ENCODE data around the gene CFD.
"Not testable (repeated sequence)": the region's sequence is repeated elsewhere in the genome, so short reads cannot be mapped to it uniquely, and the experiment has no call there.

The CFD gene

DNA sequence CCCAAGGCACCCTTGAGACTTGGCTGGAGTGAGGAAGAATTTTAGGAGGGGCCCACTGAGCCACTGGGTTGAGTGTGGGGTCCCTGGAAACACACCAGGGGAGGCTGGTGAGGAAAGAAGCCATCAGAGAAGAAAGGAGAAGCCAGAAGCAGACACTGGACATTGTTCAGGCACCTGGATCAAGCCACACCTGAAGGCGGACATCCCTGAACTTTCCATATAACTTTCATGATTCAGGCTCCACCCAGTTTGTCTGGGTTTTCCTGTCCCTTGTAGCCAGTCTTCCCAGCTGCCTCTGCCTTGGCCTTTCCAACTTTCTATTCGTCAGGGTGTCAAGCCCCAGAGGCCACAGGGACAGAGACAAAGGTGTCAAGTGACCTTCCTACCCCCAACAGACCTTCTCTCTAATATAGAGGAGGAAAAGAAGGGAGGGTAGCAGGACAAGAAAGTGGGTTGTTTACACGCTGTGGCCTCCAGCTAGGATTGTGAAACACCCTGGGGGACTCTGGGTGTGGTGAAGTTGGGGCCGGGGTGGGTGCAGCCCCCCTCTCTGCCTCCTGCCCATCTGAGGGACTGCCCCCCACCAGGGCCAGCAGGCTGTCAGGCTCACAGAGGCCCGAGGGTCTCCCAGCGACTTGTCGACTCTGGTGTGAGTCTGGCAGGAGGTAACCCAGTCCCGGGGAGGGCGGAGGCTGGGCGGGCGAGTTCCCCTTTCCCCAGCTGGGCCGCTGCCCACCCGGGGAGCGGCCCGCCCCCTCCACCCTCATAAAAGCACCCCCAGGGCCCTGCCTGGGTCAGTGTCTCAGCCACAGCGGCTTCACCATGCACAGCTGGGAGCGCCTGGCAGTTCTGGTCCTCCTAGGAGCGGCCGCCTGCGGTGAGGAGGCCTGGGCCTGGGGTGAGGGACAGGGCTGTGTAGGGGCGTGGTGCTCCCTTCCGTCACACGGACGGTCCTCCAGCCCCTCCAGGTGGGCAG lies at the start of gene CFD:
CFD (plus strand) TSS at position 797 of the 976 bp plus-strand sequence; CDS start at position 823, 26 bp downstream.
- no peak for DNase-seq

DNA sequence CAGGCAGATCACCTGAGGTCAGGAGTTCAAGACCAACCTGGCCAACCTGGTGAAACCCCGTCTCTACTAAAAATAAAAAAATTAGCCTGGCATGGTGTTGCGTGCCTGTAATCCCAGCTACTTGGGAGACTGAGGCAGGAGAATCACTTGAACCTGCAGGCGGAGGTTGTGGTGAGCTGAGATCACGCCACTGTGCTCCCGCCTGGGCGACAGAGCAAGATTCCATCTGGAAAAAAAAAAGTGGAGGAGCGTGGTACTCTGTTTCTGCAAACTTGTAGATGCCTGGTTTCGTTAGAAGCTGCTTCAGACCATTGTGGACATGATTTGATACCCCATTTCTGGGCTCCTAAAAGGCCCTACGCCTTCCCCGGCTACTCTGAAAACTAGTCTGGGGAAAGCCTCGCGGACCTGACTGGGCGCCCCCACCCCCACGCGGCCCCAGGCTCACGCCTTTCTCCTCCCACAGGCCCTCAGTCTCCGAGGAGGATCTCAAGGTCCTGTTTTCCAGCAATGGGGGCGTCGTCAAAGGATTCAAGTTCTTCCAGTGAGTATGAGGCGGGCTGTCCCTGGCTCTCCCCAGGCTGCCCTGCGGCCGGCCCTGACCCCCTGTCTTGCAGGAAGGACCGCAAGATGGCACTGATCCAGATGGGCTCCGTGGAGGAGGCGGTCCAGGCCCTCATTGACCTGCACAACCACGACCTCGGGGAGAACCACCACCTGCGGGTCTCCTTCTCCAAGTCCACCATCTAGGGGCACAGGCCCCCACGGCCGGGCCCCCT lies 49.2 kb upstream of the CFD start:
- no peak for DNase-seq

DNA sequence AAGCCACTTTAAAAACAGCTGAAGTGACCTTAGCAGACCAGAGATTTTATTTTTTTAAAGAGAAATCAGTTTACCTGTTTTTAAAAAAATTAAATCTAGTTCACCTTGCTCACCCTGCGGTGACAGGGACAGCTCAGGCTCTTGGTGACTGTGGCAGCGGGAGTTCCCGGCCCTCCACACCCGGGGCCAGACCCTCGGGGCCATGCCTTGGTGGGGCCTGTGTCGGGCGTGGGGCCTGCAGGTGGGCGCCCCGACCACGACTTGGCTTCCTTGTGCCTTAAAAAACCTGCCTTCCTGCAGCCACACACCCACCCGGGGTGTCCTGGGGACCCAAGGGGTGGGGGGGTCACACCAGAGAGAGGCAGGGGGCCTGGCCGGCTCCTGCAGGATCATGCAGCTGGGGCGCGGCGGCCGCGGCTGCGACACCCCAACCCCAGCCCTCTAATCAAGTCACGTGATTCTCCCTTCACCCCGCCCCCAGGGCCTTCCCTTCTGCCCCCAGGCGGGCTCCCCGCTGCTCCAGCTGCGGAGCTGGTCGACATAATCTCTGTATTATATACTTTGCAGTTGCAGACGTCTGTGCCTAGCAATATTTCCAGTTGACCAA lies 48.5 kb upstream of the CFD start:
- DNase-seq: no peak

DNA sequence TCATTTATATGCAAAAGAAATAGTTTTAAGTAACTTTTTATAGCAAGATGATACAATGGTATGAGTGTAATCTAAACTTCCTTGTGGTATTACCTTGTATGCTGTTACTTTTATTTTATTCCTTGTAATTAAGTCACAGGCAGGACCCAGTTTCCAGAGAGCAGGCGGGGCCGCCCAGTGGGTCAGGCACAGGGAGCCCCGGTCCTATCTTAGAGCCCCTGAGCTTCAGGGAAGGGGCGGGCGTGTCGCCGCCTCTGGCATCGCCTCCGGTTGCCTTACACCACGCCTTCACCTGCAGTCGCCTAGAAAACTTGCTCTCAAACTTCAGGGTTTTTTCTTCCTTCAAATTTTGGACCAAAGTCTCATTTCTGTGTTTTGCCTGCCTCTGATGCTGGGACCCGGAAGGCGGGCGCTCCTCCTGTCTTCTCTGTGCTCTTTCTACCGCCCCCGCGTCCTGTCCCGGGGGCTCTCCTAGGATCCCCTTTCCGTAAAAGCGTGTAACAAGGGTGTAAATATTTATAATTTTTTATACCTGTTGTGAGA lies 47.9 kb upstream of the CFD start:
- DNase-seq: no peak

DNA sequence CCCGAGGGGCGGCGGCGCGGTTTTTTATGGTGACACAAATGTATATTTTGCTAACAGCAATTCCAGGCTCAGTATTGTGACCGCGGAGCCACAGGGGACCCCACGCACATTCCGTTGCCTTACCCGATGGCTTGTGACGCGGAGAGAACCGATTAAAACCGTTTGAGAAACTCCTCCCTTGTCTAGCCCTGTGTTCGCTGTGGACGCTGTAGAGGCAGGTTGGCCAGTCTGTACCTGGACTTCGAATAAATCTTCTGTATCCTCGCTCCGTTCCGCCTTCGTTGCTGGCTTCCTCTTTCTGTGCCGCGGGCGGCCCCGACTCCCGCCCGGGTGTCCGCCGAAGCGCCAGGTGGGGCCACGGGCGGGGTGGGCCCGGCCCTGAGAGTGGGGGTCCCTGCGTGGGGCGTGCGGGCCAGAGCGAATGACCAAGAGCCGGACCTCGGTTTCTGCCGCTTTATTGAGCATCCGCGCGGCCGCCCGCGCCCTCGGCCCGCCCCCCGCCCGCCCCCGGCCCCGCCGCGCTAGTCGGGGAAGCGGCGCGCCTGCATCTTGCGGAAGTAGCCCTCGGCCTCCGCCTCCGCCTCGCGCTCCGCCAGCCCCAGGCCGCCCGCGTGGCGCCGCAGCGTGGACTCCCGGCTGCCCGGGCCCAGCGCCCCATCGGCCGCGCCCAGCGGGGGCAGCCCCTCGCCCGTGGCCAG lies 47.3 kb upstream of the CFD start:
- DNase-seq: no peak

DNA sequence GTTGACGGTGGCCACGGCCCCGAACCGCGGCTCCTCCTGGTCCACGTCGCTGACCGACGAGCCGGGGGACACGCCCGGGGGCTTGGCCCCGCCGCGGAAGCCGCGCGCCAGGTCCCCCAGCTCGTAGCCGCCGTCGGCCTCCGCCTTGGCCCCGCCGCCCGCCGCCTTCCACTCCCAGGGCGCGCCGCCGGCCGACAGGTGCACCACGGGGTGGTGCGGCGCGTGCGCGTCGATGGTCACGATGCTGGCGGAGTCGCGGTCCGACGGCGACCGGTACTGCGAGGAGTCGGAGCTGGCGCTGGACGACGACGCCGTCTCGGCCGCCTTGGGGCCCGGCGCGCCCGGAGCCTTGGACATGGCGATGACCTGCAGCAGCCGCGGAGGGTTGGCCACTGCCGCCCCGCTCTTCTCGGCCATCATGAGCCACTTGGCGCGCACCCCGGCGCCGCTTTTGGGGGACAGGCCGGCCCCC lies 46.7 kb upstream of the CFD start:
- no peak for DNase-seq

DNA sequence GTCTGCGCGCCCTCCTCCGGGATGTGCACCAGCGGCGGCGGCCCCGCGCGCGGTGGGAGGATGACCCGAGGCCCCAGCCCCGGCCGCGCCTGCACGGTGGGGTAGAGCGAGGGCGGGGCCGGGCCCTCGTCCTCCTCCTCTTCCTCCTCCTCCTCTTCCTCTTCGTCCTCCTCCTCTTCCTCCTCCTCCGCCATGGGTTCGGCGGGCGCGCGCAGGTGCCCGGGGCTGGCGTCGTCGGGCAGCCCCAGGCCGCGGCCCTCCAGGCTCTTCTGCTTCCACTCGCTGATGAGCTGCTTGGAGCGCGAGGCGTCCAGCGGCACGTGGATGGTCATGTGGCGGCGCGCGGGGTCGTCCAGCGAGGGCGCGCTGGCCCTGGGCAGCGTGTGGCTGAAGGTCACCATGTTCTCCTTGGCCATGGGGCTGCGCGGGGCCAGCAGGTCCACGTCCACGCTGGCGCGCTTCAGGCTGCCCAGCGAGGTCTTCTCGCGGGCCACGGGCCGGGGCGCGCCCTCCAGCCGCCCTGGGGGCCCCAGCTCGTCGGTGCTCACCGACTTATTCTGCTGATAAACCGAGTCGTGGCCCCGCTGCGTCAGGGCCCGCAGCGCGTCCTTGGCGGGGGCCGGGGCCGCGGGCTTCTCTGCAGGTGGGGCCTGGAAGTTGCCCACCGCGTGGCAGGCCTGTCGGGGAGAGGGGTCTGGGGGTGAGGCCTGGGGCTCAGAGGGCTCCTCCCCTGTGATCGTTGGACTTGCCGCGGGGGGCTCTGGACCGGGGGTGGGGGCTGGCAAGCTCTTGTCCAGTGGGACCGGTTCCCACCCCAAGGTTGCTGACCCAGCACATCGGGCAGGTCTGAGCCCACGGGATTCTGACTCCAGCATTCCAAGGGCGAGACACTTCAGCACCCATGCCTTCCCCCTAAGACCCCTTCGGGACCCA lies 46.0 kb upstream of the CFD start:
- no peak for DNase-seq

DNA sequence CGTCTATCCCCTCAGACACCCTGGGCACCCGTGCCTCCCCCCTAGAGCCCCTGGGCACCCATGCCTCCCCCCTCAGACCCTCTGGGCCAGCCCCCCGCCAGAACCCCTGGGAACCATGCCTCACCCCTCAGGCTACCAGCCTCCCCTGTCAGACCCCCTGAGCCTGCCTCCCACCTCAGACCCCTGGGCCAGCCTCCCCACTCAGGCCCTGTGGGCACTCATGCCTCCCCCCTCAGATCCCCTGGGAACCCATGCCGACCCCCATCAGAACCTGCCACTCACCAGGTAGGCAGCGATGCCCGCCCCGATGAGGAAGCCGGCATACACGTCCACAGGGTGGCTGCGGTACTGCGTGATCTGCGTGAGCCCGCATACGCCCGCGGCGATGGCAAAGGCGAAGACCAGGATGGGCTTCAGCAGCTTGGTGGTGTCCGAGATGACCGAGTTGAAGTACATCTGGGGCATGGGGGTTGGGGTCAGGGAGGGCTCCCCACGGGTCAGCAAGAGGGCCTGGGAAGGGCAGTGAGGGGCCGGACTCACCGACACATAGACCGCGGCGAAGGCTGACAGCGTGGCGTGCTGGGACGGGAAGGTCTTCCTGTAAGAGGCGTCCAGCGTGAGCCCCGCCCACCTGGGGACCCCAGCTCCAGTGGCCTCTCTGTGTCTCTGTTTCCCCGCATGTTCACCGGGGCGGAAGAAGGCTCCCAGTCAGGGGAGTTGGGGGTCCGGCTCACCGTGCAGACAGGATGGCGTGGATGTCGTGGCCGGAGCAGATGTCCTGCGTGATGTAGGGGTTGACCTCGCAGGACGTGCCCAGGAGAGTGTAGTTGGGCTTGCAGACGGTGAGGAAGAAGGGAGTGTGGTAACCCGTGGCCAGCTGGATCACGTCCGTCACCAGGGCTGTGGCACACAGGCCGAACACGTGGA lies 45.0 kb upstream of the CFD start:
- DNase-seq: no peak

DNA sequence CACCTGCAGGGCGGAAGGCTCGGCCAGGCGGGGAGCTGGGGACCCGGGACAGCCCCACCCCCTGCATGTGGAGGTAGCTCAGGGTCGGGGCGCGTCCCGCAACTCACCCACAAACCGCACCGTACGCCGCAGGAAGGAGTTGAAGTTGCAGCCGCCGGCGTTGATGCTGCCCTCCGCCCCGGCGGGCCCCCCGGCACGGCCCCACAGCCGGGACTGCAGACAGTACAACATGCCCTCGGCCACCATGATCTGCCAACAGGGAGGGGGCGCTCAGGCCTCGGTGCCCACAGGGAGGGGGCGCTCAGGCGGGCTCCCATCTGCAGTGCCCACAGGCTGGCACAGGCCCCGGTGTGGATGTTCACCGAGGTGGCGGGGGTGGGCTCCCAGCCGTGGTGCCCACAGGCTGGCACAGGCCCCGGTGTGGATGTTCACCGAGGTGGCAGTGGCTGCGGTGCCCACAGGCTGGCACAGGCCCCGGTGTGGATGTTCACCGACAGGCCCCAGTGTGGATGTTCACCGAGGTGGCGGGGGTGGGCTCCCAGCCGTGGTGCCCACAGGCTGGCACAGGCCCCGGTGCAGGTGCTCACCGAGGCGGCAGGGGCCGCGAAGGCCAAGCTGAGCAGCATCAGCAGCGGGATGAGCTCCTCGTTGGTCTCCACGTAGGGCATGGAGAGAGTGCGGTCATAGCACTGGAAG lies 44.2 kb upstream of the CFD start:
- DNase-seq: no peak

DNA sequence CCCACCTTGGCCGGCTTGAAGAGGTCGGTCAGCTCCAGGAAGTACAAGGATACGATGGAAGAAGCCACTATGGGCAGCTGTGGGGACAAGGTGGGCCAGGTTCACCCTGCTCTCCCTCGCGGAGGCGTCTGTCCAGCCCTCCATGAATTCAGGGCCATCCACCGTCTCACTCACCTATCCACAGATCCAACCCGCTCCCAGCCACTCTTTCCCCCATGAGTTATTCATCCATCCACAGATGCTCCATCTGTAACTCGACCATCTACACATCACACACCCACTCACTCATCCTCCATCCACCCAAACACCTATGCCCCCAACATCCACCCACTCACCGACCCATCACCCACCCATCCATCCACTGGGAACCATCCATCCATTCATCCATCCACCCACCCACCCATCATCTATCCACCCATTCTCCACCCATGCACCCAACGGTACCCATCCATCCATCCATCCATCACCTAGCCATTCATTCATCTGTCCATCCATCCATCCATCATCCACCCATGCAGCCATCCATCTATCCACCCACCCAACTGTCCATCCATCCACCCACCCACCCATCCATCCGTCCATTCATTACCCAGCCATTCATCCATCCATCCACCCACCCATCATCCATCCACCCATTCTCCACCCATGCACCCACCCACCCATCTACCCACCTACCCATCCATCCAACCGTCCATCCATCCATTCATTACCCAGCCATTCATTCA lies 43.5 kb upstream of the CFD start:
- DNase-seq: no peak

DNA sequence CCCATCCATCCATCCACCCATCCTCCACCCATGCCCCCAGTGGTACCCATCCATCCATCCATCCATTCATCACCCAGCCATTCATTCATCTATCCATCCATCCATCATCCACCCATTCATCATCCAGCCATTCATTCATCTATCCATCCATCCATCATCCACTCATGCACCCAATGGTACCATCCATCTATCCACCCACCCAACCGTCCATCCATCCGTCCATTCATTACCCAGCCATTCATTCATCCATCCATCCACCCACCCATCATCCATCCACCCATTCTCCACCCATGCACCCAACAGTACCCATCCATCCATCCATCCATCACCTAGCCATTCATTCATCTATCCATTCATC lies 43.0 kb upstream of the CFD start:
- DNase-seq: no peak

DNA sequence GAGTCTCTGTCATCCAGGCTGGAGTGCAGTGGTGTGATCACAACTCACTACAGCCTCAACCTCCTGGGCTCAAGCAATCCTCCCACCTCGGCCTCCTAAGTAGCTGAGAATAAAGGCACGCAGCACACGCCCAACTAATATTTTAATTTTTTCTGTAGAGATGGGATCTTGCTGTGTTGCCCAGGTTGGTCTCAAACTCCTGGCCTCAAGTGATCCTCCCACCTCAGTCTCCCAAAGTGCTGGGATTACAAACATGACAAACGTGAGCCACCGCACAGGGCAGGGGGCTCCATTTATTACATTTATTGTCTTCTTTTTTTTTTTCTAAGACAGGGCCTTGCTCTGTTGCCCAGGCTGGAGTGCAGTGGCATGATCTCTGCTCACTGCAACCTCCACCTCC lies 39.3 kb upstream of the CFD start:
- not testable (repeated sequence) for DNase-seq

DNA sequence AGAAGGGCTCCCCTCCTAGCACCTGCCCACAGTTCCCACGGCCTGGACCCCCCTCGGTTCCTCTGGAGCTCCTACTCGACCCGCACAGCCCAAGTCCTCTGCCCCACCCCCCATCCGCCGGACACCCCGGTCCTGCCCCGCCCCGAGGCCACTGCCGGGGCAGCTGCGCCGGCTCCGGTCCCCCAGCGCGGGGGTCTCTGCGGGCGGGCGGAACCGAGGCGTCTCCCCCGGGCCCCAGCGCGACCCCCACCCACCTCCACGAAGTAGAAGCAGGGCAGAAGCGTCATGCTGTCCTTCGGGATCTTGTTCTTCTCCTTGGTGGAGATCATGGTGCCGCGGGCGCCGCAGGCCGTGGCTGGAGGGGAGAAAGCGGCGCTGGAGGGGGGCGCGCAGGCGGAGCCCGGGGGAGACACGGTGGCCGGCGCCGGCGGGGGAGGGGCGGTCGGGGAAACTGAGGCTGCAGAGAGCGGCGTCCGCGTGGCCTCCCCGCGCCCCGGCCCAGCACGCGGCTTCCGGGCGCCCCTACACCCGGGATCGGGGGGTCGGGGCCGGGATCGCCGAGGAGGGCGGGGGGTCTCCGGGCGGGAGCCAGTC lies 38.1 kb upstream of the CFD start:
- no peak for DNase-seq

DNA sequence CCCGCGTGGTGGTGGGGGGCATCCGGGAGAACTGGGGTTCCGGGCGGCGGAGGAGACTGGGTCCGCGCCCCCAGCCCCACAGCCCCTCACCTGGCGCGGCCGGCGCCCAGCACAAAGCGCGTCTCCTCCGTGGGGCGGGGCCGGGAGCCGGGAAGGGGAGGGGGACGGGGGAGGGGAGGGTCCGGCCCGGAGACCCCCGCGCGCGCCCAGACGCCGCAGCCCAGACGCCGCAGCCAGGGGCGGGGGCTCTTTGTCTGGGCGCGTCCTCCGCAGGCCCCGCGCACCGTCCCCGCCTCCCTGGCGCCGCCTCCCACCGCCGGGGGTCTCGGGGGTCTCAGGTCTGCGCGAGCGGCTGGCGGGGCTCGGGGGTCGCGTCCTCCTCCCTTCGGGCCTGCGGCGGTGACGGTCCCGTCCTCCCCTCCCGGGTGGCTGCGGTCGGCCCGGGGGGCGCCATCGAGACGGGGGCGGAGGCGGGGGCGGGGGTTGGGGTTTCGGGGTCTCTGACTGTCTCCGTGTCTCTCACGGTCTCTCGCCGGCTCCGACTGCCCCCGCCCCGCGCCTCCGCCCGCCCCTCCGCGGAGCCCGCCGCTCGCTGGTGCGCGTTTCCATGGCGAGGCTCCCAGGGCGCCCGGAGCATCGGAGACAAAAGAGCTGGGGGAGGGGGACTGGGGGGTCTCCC lies 37.5 kb upstream of the CFD start, which contains the start of gene PLPPR3:
PLPPR3 (minus strand) TSS at position 131 of the 679 bp plus-strand sequence. CDS start 396 bp downstream, outside the sequence.
- DNase-seq: no peak

DNA sequence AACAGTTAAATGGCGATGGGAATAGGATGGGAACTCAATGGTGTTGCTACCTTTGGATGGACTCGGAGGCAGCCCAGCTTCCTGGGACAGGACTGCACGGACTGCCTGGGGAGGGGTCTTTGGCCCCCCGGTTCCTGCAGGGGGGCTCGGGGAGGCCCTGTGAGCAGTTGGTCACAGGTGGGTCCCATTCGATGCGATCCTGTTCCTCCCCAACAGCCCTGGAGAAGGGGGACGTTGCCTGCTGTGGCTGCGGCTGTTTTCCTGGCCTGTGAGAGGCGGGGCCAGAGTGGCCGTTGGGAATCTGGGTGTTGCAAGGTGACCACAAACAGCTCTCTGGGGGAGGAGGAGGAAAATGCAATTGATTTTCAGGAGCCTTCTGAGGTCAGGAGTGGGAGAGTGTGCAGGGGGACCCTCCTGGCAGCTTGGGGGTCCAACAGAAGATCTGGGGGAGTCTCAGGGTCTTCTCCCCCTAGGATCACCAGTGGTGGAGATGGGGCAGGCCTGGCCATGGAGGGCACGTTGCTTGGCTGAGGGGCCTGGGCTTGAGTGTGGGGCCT lies 35.8 kb upstream of the CFD start:
- DNase-seq: no peak

DNA sequence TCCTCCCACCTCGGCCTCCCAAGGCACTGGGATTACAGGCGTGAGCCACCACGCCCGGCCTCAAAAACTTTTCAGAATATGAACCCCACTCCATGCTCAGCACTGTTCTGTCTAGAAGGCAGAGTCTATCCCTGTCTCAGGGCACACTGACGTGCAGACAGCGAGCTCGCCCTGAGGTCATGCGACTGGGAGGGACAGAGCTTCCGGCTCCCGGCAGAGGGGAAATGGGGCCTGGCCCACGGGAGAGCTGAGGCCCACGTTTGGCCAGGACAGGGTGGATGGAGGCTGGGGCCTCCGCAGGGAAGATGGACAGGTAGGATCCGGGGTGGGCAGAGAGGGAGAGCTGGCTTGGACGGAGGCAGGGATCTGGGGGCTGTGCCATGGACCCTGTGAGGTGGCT lies 34.6 kb upstream of the CFD start:
- DNase-seq: no peak

DNA sequence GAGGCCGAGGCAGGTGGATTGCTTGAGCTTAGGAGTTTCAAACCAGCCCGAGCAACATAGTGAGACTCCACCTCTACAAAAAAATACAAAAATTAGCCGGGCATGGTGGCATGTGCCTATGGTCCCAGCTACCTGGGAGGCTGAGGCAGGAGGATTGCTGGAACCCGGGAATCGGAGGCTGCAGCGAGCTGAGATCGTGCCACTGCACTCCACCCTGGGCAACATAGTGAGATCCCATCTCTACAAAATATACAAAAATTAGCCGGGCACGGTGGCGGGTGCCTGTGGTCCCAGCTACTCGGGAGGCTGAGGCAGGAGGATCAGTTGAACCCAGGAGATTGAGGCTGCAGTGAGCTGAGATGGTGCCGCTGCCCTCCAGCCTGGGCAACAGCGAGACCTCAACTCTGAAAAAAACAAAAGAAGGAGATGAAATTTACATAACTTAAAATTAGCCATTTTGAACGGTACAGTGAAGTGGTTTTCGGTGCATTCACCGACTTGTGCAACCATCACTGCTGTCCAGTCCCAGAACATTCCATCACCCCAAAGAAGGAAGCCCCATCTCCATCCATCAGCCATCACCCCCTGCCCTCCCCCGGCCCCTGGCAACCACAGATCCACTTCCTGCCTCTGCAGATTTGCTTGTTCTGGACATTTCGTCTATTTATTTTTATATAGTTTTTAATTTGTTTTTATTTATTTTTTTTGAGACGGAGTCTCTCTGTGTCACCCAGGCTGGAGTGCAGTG lies 33.4 kb upstream of the CFD start:
- DNase-seq: no peak

All from EL (cell line).